Osteoblast (primary cell): ENCODE data around the gene ALG9. TPM values are rescaled to one million over a fixed set of nuclear protein-coding genes. Genes with fewer than 3 reads are reported as not detected.
"Not testable (repeated sequence)": the region's sequence is repeated elsewhere in the genome, so short reads cannot be mapped to it uniquely, and the experiment has no call there.

ENCODE experiments used
- DNase-seq: peaks from one replicate; pipeline ENCODE4 v3.0.0; 2011; ENCODE audit warnings: low spot score, mixed read lengths; ENCODE audit not compliant: insufficient read length; ENCODE audit errors: missing footprints
- H2AFZ ChIP-seq: 2 replicates; pipeline ENCODE4 v1.6.0; 2011; ENCODE audit warnings: mild to moderate bottlenecking, low read length
- H3K27ac ChIP-seq: 2 replicates; pipeline ENCODE4 v1.5.1; 2011; ENCODE audit warnings: mild to moderate bottlenecking, low read depth, low read length, moderate library complexity
- H3K27me3 ChIP-seq: 2 replicates; pipeline ENCODE4 v1.6.0; 2012; ENCODE audit warnings: mild to moderate bottlenecking, control low read depth, inconsistent platforms, low read length, moderate library complexity; ENCODE audit not compliant: insufficient read depth
- H3K36me3 ChIP-seq: 2 replicates; pipeline ENCODE4 v1.5.1; 2011; ENCODE audit warnings: mild to moderate bottlenecking, low read length, control low read depth, moderate library complexity; ENCODE audit not compliant: insufficient read depth
- H3K4me1 ChIP-seq: 2 replicates; pipeline ENCODE4 v1.5.1; 2011; ENCODE audit warnings: mild to moderate bottlenecking, low read length, control low read depth, moderate library complexity; ENCODE audit not compliant: insufficient read depth
- H3K4me2 ChIP-seq: 2 replicates; pipeline ENCODE4 v1.6.0; 2011; ENCODE audit warnings: mild to moderate bottlenecking, low read length; ENCODE audit not compliant: insufficient read depth
- H3K4me3 ChIP-seq: fragments of 200-600 bp; sonication (generic); 3 replicates; pipeline ENCODE4 v1.5.1; 2012; ENCODE audit warnings: mild to moderate bottlenecking, low read length, inconsistent platforms; ENCODE audit not compliant: insufficient read depth
- H3K79me2 ChIP-seq: 2 replicates; pipeline ENCODE4 v1.6.0; 2012; ENCODE audit warnings: mild to moderate bottlenecking, low read length, control low read depth, inconsistent platforms; ENCODE audit not compliant: insufficient read depth
- H3K9me3 ChIP-seq: 2 replicates; pipeline ENCODE4 v1.5.1; 2011; ENCODE audit warnings: low read depth, low read length, control low read depth
- H4K20me1 ChIP-seq: 2 replicates; pipeline ENCODE4 v1.6.0; 2012; ENCODE audit warnings: mild to moderate bottlenecking, low read length, control low read depth; ENCODE audit not compliant: insufficient read depth
- total RNA-seq: library from RNA; depleted of rRNA; stranded (reverse); fragments of >200 nt; gene quantifications from 2 replicates; pipeline ENCODE4 v1.2.3, GENCODE V29; 2012
- TF ChIP-seq, protein P1 (sequence below): IDR thresholded peaks from 2 replicates; pipeline ENCODE4 v1.5.1; 2011; ENCODE audit warnings: mild to moderate bottlenecking, low read depth, low read length, moderate library complexity; ENCODE audit errors: extremely low read depth

ALG9 gene
- total RNA-seq, 1 donor, result 35.8 TPM

DNA sequence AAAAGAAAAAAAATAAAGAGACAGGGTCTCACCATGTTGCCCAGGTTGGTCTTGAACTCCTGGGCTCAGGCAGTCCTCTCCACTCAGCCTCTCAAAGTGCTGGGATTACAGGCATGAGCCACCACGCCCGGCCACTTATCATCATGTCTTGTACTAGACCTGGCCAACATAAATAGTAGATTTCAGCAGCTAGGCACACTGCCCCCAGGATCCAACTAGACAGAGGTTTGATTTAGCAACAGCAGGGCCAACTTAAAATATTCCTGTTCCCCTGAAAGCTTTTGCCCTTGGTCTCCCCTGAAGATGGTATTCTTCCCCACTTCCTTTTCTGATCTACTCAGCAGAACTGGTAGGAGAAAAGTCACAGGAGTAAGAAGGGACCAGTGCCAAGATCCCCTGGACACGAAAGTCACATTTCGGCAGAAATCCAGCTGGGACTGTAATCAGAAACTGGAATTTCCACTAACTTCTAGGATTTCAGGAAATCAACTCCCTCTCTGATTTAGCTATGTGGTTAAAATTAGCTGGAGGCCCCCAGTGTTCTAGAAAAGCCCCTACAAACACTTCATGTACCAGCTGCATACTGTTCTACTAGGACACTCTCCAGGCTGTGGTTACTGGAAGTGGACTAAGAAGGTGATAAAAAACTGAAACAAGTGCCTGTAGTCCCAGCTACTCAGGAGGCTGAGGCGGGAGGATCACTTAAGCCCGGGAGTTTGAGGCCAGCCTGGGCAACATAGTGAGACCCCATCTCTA lies 96.2 kb downstream of the ALG9 start:
- H3K9me3 ChIP-seq, result no peaks in the 10 kb centered on the region
- DNase-seq, result no peak
- no peak overlapping the region for H3K4me3 ChIP-seq
- H3K27ac ChIP-seq, result no peak overlapping the region
- TF ChIP-seq, protein P1, sequence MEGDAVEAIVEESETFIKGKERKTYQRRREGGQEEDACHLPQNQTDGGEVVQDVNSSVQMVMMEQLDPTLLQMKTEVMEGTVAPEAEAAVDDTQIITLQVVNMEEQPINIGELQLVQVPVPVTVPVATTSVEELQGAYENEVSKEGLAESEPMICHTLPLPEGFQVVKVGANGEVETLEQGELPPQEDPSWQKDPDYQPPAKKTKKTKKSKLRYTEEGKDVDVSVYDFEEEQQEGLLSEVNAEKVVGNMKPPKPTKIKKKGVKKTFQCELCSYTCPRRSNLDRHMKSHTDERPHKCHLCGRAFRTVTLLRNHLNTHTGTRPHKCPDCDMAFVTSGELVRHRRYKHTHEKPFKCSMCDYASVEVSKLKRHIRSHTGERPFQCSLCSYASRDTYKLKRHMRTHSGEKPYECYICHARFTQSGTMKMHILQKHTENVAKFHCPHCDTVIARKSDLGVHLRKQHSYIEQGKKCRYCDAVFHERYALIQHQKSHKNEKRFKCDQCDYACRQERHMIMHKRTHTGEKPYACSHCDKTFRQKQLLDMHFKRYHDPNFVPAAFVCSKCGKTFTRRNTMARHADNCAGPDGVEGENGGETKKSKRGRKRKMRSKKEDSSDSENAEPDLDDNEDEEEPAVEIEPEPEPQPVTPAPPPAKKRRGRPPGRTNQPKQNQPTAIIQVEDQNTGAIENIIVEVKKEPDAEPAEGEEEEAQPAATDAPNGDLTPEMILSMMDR, result no peak
- no peaks in the 10 kb centered on the region for H3K27me3 ChIP-seq
- H3K36me3 ChIP-seq, result no peaks in the 10 kb centered on the region
- H4K20me1 ChIP-seq, result no peaks in the 10 kb centered on the region
- no peak overlapping the region for H3K4me2 ChIP-seq
- H2AFZ ChIP-seq, result no peak overlapping the region
- H3K79me2 ChIP-seq, result no peaks in the 10 kb centered on the region
- H3K4me1 ChIP-seq, result peaks cover 7% of the 10 kb centered on the region

DNA sequence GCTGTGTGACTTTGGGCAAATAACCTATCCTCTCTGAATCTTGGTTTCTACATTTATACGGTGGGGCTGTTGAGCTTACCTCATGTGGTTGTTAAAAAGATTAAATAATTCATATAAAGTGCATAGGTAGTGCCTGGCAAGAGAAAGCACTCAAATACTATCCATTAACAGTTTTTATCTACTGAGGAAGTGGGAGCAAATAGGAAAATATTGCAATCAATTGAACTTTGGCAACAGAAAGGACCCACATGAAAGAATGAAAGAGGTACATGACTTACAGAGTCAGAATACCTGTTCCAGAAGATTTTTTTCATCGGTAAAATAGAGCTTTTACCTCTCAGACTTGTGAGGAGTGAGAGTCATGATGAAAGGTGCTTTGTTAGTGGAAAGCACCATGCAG lies 98.8 kb downstream of the ALG9 start:
- no peak overlapping the region for H3K4me2 ChIP-seq
- H3K27ac ChIP-seq, result no peak overlapping the region
- H3K36me3 ChIP-seq, result no peaks in the 10 kb centered on the region
- H4K20me1 ChIP-seq, result no peaks in the 10 kb centered on the region
- no peak overlapping the region for H2AFZ ChIP-seq
- no peaks in the 10 kb centered on the region for H3K27me3 ChIP-seq
- H3K79me2 ChIP-seq, result no peaks in the 10 kb centered on the region
- H3K4me1 ChIP-seq, result peaks cover 7% of the 10 kb centered on the region
- peak; percentile 58 for DNase-seq
- no peaks in the 10 kb centered on the region for H3K9me3 ChIP-seq
- no peak overlapping the region for H3K4me3 ChIP-seq
- TF ChIP-seq, protein P1, result no peak

DNA sequence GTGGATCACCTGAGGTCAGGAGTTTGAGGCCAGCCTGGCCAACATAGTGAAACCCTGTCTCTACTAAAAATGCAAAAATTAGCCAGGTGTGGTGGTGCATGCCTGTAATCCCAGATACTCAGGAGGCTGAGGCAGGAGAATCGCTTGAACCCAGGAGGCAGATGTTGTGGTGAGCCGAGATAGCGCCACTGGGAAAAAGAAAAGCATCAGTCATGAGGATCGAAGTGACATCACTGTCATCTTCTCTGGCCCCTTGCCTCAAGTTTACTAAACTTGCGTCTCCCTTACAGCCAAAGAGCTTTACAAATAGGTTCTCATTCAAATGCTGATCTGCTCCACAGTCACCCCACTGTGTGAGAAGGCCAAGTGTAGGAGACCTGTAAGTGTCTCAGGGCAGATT lies 100.2 kb downstream of the ALG9 start:
- H3K36me3 ChIP-seq, H4K20me1 ChIP-seq, H3K27ac ChIP-seq, H2AFZ ChIP-seq, DNase-seq, H3K4me3 ChIP-seq, H3K9me3 ChIP-seq, H3K79me2 ChIP-seq, H3K4me2 ChIP-seq, H3K27me3 ChIP-seq: not testable (repeated sequence)
- peaks cover 15% of the 10 kb centered on the region for H3K4me1 ChIP-seq

DNA sequence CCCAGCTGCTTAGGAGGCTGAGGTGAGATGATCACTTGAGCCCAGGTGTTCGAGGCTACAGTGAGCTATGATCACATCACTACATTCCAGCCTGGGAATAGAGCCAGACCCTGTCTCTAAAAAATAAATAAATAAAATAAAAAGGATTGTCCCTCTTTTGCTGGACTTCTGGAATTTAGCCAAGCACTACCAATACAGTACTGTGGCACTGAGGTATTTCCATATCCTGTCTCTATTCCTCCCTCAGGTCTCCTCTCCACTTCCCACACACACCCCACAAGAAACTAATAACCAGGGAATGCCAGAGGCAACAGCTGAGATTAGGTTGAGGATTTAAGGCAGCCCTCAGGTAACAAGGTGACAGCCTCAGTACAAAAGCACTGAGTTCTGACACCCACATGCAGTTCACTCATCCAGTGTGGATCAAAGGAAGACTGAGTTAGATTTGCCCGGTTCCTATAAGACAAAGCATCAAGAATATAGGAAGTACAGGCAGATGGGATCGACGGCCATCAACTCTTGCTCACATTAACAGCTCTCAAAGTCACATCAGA lies 100.7 kb downstream of the ALG9 start:
- DNase-seq, result no peak
- Histone ChIP-seq H2AFZ (no peak overlapping the region), H3K9me3 (no peaks in the 10 kb centered on the region), H3K4me3 (no peak overlapping the region), H3K36me3 (no peaks in the 10 kb centered on the region), H3K4me1 (peaks cover 15% of the 10 kb centered on the region), H3K27ac (no peak overlapping the region), H3K79me2 (peaks cover 5% of the 10 kb centered on the region), H3K4me2 (no peak overlapping the region), H4K20me1 (no peaks in the 10 kb centered on the region), H3K27me3 (no peaks in the 10 kb centered on the region)
- TF ChIP-seq, protein P1, result no peak
